ENCODE measurements around the gene PAQR5. TPM values are rescaled to one million over a fixed set of nuclear protein-coding genes. Genes with fewer than 3 reads are reported as not detected.

PAQR5 gene
- total RNA-seq, 2 donors from 2014 or later, result 43.6 to 55.6 TPM

DNA sequence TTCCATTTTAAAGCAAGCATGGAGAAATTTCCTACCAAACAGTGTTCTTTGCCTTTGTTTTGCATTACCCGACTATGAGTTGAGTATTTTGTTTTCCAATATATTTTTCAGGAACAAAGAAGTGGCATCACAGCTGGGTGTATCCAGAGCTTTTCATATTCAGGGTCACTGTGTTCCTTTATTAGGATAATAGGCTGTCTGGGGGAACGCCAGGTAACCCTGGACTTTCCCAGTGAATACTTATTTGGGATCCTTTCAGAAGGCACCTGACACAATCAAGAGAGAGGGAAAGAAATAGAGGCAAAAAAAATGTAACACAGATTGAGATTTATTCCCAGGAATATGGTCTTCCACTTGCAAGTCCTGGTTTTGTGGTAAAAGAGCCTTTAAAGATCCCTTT lies 44.4 kb downstream of the PAQR5 start:
- Histone ChIP-seq H3K9ac (ENCODE audit: extremely low read depth, low read length, poor library complexity, severe bottlenecking) (no peak overlapping the region), H3K9me3 (ENCODE audit: control insufficient read depth, low read length) (no peaks in the 10 kb centered on the region), H3K4me1 (ENCODE audit: control insufficient read depth, insufficient read depth, low read length) (no peaks in the 10 kb centered on the region), H3K27ac (ENCODE audit: low read depth, low read length) (no peak overlapping the region), H3K36me3 (ENCODE audit: control insufficient read depth, insufficient read depth, low read length) (peaks cover 50% of the 10 kb centered on the region), H3K27me3 (ENCODE audit: control insufficient read depth, insufficient read depth, low read length, poor library complexity, severe bottlenecking) (no peaks in the 10 kb centered on the region), H3K4me3 (ENCODE audit: low read length) (no peak overlapping the region)
- TF ChIP-seq, protein P1, sequence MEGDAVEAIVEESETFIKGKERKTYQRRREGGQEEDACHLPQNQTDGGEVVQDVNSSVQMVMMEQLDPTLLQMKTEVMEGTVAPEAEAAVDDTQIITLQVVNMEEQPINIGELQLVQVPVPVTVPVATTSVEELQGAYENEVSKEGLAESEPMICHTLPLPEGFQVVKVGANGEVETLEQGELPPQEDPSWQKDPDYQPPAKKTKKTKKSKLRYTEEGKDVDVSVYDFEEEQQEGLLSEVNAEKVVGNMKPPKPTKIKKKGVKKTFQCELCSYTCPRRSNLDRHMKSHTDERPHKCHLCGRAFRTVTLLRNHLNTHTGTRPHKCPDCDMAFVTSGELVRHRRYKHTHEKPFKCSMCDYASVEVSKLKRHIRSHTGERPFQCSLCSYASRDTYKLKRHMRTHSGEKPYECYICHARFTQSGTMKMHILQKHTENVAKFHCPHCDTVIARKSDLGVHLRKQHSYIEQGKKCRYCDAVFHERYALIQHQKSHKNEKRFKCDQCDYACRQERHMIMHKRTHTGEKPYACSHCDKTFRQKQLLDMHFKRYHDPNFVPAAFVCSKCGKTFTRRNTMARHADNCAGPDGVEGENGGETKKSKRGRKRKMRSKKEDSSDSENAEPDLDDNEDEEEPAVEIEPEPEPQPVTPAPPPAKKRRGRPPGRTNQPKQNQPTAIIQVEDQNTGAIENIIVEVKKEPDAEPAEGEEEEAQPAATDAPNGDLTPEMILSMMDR (conservative IDR thresholded peaks at IDR 0.05), result no peak
- no peak overlapping the region for H3K27ac Mint-ChIP-seq
- H3K27me3 Mint-ChIP-seq (ENCODE audit: insufficient read depth), result no peaks in the 10 kb centered on the region
- H3K4me1 Mint-ChIP-seq, result peaks cover 18% of the 10 kb centered on the region
- H3K9me3 Mint-ChIP-seq, result no peaks in the 10 kb centered on the region
- H3K36me3 Mint-ChIP-seq (ENCODE audit: low read depth), result peaks cover 49% of the 10 kb centered on the region
- no peak for DNase-seq
- 31 to 50% methylated on average over 2 of the region's 2 CpGs for WGBS, 2 experiments (ENCODE audit: insufficient coverage in 1 of 2, insufficient read length in 1 of 2)
- no peak overlapping the region for H3K4me3 Mint-ChIP-seq

DNA sequence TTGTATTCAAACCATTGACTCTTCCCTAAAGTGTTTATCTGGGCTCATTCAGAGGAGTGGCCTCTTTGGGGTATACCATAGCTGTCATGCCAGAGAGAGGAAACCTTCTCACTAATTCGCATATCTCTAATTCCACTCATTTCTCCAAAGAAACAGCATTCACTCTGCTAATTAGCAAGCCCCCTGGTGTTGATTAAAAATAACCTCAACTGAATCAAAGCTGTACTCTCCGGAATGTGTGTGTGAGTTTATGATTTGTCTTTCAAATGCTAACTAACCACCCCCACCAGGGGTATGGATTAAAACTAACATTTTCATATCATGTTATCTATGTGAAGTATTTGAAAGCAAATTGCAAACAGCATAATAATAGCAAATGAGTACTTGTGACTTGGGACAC lies 45.5 kb downstream of the PAQR5 start:
- TF ChIP-seq, protein P1 (conservative IDR thresholded peaks at IDR 0.05), result peak; percentile 34
- DNase-seq, result no peak
- Histone ChIP-seq H3K4me3 (ENCODE audit: low read length) (no peak overlapping the region), H3K27ac (ENCODE audit: low read depth, low read length) (no peak overlapping the region), H3K27me3 (ENCODE audit: control insufficient read depth, insufficient read depth, low read length, poor library complexity, severe bottlenecking) (no peaks in the 10 kb centered on the region), H3K9me3 (ENCODE audit: control insufficient read depth, low read length) (no peaks in the 10 kb centered on the region), H3K9ac (ENCODE audit: extremely low read depth, low read length, poor library complexity, severe bottlenecking) (no peak overlapping the region), H3K4me1 (ENCODE audit: control insufficient read depth, insufficient read depth, low read length) (no peaks in the 10 kb centered on the region), H3K36me3 (ENCODE audit: control insufficient read depth, insufficient read depth, low read length) (peaks cover 53% of the 10 kb centered on the region)
- 89% methylated on average over 1 of the region's 2 CpGs; no CpG with 5 or more reads in 1 of the 2 experiments for WGBS, 2 experiments (ENCODE audit: insufficient coverage in 1 of 2, insufficient read length in 1 of 2)
- H3K36me3 Mint-ChIP-seq (ENCODE audit: low read depth), result peaks cover 49% of the 10 kb centered on the region
- H3K4me3 Mint-ChIP-seq, result no peak overlapping the region
- no peaks in the 10 kb centered on the region for H3K27me3 Mint-ChIP-seq (ENCODE audit: insufficient read depth)
- H3K9me3 Mint-ChIP-seq, result no peaks in the 10 kb centered on the region
- no peak overlapping the region for H3K27ac Mint-ChIP-seq
- peaks cover 18% of the 10 kb centered on the region for H3K4me1 Mint-ChIP-seq

DNA sequence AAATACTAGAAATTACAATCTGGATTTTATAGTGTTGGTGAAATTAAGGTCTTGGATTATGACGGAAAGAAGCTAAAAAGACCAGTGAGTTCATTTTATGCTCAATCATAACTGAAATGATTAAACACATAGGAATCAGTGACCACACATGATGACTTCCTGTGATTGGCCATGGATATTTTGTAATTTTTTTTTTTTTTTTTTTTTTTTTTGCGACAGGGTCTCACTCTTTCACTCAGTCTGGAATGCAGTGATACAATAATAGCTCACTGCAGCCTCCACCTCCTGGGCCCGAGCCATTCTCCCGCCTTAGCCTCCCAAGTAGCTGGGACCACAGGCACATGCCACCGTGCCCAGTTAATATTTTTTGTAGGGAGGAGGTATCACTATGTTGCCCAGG lies 47.4 kb downstream of the PAQR5 start:
- H3K4me1 ChIP-seq (ENCODE audit: control insufficient read depth, insufficient read depth, low read length), result no peaks in the 10 kb centered on the region
- no peak overlapping the region for H3K4me3 ChIP-seq (ENCODE audit: low read length)
- H3K36me3 ChIP-seq (ENCODE audit: control insufficient read depth, insufficient read depth, low read length), result peaks cover 42% of the 10 kb centered on the region
- Mint-ChIP-seq H3K9me3 (no peaks in the 10 kb centered on the region), H3K27ac (no peak overlapping the region), H3K27me3 (ENCODE audit: insufficient read depth) (no peaks in the 10 kb centered on the region), H3K4me3 (no peak overlapping the region), H3K4me1 (peaks cover 18% of the 10 kb centered on the region), H3K36me3 (ENCODE audit: low read depth) (peaks cover 44% of the 10 kb centered on the region)
- no peak overlapping the region for H3K9ac ChIP-seq (ENCODE audit: extremely low read depth, low read length, poor library complexity, severe bottlenecking)
- no peaks in the 10 kb centered on the region for H3K27me3 ChIP-seq (ENCODE audit: control insufficient read depth, insufficient read depth, low read length, poor library complexity, severe bottlenecking)
- no peak overlapping the region for H3K27ac ChIP-seq (ENCODE audit: low read depth, low read length)
- H3K9me3 ChIP-seq (ENCODE audit: control insufficient read depth, low read length), result no peaks in the 10 kb centered on the region
- TF ChIP-seq, protein P1 (conservative IDR thresholded peaks at IDR 0.05), result no peak
- DNase-seq, result no peak
- 90 to 92% methylated on average over 2 to 5 of the region's 5 CpGs for WGBS, 2 experiments (ENCODE audit: insufficient coverage in 1 of 2, insufficient read length in 1 of 2)
